ENCODE results near the gene FADS3. TPM values are rescaled to one million over a fixed set of nuclear protein-coding genes. Genes with fewer than 3 reads are reported as not detected.

Gene FADS3
- total RNA-seq, 1 experiment from 2014 or later: 50.0 TPM

GRCh38 chr11:61863548-61864081 lies 27.7 kb downstream of the FADS3 start:
- TF ChIP-seq, protein P1, sequence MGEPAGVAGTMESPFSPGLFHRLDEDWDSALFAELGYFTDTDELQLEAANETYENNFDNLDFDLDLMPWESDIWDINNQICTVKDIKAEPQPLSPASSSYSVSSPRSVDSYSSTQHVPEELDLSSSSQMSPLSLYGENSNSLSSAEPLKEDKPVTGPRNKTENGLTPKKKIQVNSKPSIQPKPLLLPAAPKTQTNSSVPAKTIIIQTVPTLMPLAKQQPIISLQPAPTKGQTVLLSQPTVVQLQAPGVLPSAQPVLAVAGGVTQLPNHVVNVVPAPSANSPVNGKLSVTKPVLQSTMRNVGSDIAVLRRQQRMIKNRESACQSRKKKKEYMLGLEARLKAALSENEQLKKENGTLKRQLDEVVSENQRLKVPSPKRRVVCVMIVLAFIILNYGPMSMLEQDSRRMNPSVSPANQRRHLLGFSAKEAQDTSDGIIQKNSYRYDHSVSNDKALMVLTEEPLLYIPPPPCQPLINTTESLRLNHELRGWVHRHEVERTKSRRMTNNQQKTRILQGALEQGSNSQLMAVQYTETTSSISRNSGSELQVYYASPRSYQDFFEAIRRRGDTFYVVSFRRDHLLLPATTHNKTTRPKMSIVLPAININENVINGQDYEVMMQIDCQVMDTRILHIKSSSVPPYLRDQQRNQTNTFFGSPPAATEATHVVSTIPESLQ (CRISPR knock-in tag; IDR thresholded peaks at IDR 0.05): no peak
- TF ChIP-seq, protein P2, sequence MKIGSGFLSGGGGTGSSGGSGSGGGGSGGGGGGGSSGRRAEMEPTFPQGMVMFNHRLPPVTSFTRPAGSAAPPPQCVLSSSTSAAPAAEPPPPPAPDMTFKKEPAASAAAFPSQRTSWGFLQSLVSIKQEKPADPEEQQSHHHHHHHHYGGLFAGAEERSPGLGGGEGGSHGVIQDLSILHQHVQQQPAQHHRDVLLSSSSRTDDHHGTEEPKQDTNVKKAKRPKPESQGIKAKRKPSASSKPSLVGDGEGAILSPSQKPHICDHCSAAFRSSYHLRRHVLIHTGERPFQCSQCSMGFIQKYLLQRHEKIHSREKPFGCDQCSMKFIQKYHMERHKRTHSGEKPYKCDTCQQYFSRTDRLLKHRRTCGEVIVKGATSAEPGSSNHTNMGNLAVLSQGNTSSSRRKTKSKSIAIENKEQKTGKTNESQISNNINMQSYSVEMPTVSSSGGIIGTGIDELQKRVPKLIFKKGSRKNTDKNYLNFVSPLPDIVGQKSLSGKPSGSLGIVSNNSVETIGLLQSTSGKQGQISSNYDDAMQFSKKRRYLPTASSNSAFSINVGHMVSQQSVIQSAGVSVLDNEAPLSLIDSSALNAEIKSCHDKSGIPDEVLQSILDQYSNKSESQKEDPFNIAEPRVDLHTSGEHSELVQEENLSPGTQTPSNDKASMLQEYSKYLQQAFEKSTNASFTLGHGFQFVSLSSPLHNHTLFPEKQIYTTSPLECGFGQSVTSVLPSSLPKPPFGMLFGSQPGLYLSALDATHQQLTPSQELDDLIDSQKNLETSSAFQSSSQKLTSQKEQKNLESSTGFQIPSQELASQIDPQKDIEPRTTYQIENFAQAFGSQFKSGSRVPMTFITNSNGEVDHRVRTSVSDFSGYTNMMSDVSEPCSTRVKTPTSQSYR (CRISPR knock-in tag; IDR thresholded peaks at IDR 0.05): no peak
- TF ChIP-seq ZSCAN18 (CRISPR knock-in tag; IDR thresholded peaks at IDR 0.05) (no peak), GRHL2 (CRISPR knock-in tag; IDR thresholded peaks at IDR 0.05; ENCODE audit: insufficient replicate concordance, severe bottlenecking) (no peak), TEAD1 (CRISPR knock-in tag; IDR thresholded peaks at IDR 0.05) (no peak), FOXP1 (CRISPR knock-in tag; IDR thresholded peaks at IDR 0.05; ENCODE audit: borderline replicate concordance) (no peak), GABPB1 (CRISPR knock-in tag; IDR thresholded peaks at IDR 0.05) (no peak)
- TF ChIP-seq, protein P3, sequence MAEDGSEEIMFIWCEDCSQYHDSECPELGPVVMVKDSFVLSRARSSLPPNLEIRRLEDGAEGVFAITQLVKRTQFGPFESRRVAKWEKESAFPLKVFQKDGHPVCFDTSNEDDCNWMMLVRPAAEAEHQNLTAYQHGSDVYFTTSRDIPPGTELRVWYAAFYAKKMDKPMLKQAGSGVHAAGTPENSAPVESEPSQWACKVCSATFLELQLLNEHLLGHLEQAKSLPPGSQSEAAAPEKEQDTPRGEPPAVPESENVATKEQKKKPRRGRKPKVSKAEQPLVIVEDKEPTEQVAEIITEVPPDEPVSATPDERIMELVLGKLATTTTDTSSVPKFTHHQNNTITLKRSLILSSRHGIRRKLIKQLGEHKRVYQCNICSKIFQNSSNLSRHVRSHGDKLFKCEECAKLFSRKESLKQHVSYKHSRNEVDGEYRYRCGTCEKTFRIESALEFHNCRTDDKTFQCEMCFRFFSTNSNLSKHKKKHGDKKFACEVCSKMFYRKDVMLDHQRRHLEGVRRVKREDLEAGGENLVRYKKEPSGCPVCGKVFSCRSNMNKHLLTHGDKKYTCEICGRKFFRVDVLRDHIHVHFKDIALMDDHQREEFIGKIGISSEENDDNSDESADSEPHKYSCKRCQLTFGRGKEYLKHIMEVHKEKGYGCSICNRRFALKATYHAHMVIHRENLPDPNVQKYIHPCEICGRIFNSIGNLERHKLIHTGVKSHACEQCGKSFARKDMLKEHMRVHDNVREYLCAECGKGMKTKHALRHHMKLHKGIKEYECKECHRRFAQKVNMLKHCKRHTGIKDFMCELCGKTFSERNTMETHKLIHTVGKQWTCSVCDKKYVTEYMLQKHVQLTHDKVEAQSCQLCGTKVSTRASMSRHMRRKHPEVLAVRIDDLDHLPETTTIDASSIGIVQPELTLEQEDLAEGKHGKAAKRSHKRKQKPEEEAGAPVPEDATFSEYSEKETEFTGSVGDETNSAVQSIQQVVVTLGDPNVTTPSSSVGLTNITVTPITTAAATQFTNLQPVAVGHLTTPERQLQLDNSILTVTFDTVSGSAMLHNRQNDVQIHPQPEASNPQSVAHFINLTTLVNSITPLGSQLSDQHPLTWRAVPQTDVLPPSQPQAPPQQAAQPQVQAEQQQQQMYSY (CRISPR knock-in tag; IDR thresholded peaks at IDR 0.05): no peak
- Mint-ChIP-seq H3K36me3 (peaks cover 54% of the 10 kb centered on the region), H3K27ac (no peak overlapping the region), H3K4me3 (no peak overlapping the region), H3K27me3 (ENCODE audit: low read depth) (no peaks in the 10 kb centered on the region), H3K4me1 (peaks cover 4% of the 10 kb centered on the region; the same call in 1 of the 2 replicates), H3K9me3 (no peaks in the 10 kb centered on the region)
- ATAC-seq (no peak), DNase-seq (ENCODE audit: low spot score) (no peak)
- CTCF ChIA-PET: interaction anchor here (1.0 to 1.2 kb wide), 2 partner anchors 66 to 218 kb away, joined by 3 to 4 read pairs; no protein-coding TSS in a partner anchor
- POLR2A ChIA-PET: no interaction called here

DNA sequence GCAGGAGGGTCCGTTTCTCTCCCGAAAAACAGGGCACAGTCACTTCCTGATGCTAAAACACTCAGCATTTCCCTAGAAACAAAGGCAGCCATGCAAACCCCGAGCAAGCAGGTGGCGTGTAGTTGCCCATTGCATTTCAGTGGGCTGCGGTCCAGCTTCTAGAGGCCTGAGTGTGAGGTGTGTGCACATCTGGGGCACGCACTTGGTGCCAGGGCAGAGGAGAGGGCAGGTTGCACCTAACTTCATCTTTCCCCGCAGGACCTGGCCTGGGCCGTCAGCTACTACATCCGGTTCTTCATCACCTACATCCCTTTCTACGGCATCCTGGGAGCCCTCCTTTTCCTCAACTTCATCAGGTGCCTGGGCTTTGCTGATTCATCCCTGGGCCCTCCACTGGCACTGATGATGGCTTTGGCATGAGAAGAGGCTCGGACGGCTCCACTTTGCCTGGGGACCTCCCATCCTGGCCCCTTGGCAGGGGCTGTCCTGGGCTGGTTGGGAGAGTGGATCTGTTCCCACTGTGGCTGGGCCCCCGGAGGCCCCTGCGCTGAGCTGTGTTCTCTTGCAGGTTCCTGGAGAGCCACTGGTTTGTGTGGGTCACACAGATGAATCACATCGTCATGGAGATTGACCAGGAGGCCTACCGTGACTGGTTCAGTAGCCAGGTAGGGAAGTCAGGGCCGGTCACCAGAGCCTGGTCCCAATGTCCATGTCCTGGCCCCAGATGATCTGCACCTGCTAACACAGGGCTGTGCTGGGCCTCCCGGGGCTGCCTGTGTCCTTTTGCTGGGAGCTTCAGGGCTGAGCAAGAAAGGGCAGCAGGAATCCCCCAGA lies 28.4 kb downstream of the FADS3 start:
- H3K27ac Mint-ChIP-seq: no peak overlapping the region
- H3K4me1 Mint-ChIP-seq: peaks cover 4% of the 10 kb centered on the region; the same call in 1 of the 2 replicates
- H3K27me3 Mint-ChIP-seq (ENCODE audit: low read depth): no peaks in the 10 kb centered on the region
- no peak overlapping the region for H3K4me3 Mint-ChIP-seq
- CTCF ChIA-PET: interaction anchor here (1.0 to 1.2 kb wide), 2 partner anchors 66 to 219 kb away, joined by 3 to 4 read pairs; no protein-coding TSS in a partner anchor
- ATAC-seq (no peak), DNase-seq (ENCODE audit: low spot score) (no peak)
- peaks cover 61% of the 10 kb centered on the region for H3K36me3 Mint-ChIP-seq
- POLR2A ChIA-PET: no interaction called here
- no peaks in the 10 kb centered on the region for H3K9me3 Mint-ChIP-seq
- no peak for TF ChIP-seq GRHL2 (CRISPR knock-in tag; IDR thresholded peaks at IDR 0.05; ENCODE audit: insufficient replicate concordance, severe bottlenecking)
- TF ChIP-seq, protein P4, sequence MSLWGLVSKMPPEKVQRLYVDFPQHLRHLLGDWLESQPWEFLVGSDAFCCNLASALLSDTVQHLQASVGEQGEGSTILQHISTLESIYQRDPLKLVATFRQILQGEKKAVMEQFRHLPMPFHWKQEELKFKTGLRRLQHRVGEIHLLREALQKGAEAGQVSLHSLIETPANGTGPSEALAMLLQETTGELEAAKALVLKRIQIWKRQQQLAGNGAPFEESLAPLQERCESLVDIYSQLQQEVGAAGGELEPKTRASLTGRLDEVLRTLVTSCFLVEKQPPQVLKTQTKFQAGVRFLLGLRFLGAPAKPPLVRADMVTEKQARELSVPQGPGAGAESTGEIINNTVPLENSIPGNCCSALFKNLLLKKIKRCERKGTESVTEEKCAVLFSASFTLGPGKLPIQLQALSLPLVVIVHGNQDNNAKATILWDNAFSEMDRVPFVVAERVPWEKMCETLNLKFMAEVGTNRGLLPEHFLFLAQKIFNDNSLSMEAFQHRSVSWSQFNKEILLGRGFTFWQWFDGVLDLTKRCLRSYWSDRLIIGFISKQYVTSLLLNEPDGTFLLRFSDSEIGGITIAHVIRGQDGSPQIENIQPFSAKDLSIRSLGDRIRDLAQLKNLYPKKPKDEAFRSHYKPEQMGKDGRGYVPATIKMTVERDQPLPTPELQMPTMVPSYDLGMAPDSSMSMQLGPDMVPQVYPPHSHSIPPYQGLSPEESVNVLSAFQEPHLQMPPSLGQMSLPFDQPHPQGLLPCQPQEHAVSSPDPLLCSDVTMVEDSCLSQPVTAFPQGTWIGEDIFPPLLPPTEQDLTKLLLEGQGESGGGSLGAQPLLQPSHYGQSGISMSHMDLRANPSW (CRISPR knock-in tag; conservative IDR thresholded peaks at IDR 0.05; ENCODE audit: low read depth): no peak
- no peak for TF ChIP-seq ZNF396 (CRISPR knock-in tag; IDR thresholded peaks at IDR 0.05; ENCODE audit: borderline replicate concordance)
- TF ChIP-seq ZNF671 (CRISPR knock-in tag; IDR thresholded peaks at IDR 0.05): no peak
- no peak for TF ChIP-seq ZNF138 (CRISPR knock-in tag; conservative IDR thresholded peaks at IDR 0.05)
- no peak for TF ChIP-seq CREB1 (CRISPR knock-in tag; IDR thresholded peaks at IDR 0.05)
- TF ChIP-seq, protein P2 (CRISPR knock-in tag; IDR thresholded peaks at IDR 0.05): no peak
- TF ChIP-seq ZNF121 (CRISPR knock-in tag; IDR thresholded peaks at IDR 0.05): no peak
- no peak for TF ChIP-seq GABPB1 (CRISPR knock-in tag; IDR thresholded peaks at IDR 0.05)
